Stimulated activated CD8-positive, alpha-beta memory T cell treated with anti-CD3 and anti-CD28 coated beads, Interleukin-15, amount 100 ng/mL, for 48 hours (primary cell): Measurements from ENCODE around the gene PROCA1.
"Not testable (repeated sequence)": the region's sequence is repeated elsewhere in the genome, so short reads cannot be mapped to it uniquely, and the experiment has no call there.

Experiments
- DNase-seq, 2 donors: peaks; one replicate each; pipeline ENCODE4 v3.0.0-alpha.2; 2020; ENCODE audit warnings: low read depth in 2 of 2

PROCA1 gene

DNA sequence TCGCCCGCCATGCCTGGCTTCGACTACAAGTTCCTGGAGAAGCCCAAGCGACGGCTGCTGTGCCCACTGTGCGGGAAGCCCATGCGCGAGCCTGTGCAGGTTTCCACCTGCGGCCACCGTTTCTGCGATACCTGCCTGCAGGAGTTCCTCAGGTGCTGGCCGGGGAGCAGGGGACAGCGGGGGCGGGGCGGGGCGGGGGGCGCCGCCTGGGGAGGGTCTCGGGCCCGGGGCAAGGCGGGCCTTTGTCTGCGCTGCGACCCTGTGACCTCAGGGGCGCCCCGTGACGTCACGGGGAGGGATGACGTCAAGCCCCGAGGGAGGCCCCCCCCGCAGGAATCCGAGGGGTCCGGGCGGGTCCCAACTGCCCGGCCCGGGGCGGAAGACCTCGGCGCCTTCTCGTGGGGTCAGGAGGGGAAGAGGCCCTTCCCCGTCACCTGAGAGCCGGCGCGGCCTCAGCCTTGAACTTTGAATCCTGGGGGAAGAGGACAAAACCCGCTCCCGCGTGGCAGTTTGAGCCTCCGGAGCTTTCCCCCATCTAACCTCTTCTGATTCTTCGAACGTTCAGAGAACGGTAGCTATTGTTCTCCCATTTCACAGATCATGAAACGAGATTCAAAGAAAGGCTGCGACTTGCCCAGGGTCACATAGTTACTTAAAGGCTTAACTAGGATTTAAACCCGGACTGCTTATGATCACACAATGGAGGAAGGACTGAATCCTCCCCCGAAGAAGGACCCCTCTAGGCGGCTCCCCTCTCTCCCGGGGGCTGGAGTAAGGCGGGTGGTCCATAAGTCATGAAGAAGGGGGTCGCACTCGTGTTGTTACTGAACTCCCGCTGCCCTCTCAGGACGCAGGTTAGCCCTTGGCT lies 32.6 kb upstream of the PROCA1 start:
- peak; percentile 52 to 60 for DNase-seq

DNA sequence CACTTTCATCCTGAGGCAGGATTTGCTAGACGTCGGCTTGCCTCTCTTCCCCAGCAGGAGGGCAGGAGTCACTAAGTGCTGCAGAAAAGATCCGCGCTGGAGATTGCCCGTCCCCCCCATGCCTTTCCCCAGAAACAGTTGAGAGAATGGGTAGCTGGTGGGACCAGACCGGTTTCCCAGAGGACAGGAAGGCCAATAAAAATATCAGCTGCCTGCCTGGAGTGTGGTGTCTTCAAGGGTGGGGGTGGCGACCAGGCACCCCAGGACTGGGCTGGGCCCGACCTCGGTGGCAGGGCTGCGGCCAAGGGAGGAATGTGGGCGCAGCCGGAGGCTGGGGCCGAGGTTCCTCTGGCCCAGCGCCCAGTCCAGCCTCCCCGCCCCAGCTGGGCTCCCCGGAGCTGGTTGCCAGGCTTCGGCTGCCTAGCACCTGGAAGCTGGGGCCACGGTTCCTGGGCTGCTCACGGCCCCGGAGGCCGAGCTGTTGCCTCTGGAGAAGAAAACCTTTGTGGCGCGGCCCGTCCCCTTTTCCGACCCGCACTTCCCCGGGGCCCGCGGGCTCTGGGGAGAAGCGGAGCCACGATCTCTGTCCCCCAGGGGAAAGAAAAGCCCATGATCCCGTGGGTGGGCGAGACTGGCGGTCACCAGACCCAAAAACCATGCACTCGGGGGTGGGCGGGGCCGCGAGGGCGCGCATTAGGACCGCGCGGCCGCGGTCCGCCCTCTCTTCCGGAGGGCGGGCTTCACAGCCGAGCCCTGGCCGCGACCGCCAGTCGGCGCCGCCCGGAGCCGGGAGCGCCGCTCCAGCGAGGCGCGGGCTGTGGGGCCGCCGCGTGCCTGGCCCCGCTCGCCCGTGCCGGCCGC lies 31.8 kb upstream of the PROCA1 start, which contains the start of gene TRAF4:
Gene TRAF4 (plus strand): TSS at position 769 of the 861 bp plus-strand sequence. CDS start 102 bp downstream, outside the sequence.
- peak; percentile 76 to 77 for DNase-seq

DNA sequence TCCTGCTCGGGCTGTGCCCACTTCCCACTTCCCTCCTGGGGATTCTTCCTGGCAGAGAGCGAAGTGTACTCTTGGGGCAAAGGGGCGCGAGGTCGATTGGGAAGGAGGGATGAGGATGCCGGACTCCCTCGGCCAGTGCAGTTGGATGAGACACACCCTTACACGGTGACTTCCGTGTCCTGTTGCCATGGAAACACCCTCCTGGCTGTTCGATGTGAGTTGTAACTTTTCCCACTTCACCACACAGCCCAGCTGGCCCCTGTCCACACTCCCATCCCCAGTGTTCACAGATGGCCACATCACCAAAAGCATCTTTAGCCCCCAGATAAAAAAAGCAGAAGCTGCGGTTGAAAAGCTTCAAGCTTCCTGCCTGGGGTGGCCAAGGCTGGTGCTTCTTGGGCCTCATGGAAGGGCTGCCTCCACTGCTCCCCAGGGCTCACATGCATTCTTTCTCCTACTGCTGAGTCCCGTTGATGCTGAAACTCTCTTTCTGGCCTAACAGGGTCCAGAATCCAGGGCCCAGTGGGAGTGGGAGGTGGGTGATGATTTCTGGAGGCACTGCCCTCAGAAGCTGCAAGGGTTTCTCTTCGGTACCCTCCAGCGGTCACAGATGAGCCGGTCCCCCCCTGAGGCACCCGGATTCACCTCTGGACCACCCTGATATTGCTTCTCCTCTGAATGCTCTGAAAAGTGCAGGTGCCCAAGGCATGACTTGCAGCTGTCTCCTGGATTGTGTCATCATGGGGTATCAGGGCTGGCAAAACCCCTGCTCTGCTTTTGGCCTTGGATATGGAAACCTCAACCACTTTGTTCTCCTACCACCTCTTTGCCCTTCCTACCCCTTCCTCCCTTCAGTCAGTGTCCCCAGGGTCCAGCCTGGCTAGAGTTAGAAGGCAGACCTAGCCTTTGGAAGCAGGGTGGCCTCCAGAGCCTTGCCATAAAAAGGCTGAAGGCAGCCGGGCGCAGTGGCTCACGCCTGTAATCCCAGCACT lies 30.0 kb upstream of the PROCA1 start:
- no peak for DNase-seq

DNA sequence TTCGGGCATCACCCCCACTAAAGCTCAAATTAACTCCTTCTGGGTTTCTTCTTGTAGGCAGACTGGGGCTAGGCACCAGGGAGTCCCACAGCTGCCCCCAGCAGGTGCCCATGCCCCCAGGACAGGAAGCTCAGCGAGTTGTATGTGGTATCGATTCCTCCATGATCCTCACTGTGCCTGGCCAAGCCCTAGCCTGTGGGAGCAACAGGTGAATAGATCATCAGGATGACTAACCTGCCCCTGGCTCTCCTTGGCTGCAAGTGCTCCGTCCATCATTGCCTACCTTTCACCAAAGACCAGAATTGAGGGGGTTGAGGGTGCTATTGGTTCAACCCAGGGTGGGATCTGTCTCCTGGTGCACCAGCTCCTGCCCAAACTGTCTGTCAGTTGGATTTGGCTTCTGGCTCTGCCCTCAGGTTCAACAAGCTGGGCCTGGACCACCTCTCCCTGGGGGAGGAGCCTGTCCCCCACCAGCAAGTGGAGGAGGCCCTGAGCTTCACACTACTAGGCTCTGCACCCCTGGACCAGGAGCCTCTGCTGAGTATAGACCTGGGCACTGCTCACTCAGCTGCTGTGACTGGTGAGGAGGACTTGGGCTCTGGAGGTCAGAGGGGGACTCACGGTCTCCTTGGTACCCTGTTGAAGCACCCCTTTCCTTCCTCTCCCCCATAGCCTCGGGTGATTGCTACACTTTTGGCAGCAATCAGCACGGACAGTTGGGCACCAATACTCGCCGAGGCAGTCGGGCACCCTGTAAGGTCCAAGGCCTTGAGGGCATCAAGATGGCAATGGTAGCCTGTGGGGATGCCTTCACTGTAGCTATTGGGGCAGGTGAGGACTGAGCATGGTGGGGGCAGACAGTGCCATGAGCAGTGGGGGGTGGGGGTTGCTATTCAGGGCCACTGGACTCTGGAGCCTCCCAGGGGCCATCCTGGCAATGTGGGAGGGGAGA lies 29.0 kb upstream of the PROCA1 start:
- DNase-seq = no peak

DNA sequence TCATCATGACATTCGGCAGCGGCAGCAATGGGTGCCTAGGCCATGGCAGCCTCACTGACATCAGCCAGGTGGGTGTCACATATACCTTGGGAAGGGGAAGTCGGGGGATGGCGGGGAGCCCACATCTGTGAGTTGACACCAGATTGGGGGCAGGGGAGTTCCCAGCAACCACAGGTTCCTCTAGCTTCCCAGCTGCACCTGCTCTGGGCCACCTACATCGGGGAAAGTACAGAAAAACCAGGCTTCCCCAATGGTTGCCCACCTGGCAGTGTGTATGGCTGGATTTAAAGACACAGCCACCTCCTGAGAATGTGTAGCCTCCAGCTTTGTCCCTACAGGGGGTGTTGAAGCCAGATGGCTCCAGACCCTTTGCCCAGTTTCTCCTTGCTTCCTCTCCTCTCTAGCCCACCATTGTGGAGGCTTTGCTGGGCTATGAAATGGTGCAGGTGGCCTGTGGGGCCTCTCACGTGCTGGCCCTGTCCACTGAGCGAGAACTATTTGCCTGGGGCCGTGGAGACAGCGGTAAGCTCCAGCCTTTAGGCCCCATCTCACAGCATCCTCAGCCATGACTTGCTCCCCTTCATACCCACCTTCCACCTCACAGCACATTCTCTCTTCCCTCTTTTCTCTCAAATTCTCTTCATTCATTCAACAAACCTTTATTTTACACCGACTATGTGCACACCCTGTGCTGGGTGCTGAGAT lies 27.1 kb upstream of the PROCA1 start:
- peak in 1 of 2 donors; percentile 59 for DNase-seq

DNA sequence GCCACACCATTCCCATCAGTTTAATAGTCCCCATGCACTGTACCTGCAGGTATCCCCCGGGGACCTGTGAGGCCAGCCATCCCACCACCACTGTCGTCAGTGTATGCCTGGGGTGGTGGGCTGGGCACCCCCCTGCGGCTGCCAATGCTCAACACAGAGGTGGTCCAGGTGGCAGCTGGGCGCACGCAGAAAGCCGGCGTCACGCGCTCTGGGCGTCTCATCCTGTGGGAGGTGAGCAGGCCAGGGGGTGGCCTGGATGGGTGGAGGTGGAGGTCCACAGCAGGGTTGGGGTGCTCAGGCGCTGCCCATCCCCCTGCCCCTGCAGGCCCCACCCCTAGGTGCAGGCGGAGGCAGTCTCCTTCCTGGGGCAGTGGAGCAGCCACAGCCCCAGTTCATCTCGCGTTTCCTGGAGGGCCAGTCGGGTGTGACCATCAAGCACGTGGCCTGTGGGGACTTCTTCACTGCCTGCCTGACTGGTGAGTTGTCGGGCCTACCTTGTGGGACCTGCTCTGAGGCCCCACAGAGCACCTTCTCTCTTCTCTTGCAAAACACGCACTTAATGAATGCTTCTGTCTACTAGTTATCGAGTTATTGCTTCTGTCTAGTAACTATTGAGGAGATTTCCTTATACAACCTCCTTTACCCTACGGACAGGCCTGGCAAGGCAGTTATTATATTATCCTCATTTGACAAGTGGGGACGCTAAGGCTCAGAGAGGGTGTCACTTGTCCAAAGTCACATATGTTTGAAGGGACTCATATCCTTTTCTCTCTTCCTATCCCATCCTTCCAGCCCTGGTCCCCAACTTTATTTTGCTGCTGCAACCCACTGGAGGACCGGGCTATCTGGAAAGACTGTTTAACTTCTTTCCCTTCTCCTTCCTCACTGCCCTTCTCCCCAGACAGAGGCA lies 26.3 kb upstream of the PROCA1 start:
- no peak for DNase-seq

DNA sequence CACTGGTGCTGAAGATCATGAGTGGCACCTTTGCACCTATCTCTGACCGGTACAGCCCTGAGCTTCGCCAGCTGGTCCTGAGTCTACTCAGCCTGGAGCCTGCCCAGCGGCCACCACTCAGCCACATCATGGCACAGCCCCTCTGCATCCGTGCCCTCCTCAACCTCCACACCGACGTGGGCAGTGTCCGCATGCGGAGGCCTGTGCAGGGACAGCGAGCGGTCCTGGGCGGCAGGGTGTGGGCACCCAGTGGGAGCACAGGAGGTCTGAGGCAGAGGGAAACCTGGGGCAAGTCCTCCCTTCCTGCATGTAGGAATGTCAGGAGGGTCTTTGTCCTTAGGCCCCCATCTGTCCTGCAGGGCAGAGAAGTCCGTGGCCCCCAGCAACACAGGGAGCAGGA lies 25.6 kb upstream of the PROCA1 start:
- DNase-seq = no peak

DNA sequence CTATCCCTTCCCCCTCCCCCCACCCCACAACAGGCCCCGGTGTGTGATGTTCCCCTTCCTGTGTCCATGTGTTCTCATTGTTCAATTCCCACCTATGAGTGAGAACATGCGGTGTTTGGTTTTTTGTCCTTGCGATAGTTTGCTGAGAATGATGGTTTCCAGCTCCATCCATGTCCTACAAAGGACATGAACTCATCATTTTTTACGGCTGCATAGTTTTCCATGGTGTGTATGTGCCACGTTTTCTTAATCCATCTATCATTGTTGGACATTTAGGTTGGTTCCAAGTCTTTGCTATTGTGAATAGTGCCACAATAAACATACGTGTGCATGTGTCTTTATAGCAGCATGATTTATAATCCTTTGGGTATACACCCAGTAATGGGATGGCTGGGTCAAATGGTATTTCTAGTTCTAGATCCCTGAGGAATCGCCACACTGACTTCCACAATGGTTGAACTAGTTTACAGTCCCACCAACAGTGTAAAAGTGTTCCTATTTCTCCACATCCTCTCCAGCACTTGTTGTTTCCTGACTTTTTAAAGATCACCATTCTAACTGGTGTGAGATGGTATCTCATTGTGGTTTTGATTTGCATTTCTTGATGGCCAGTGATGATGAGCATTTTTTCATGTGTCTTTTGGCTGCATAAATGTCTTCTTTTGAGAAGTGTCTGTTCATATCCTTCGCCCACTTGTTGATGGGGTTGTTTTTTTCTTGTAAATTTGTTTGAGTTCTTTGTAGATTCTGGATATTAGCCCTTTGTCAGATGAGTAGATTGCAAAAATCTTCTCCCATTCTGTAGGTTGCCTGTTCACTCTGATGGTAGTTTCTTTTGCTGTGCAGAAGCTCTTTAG lies 24.5 kb upstream of the PROCA1 start:
- not testable (repeated sequence) for DNase-seq

DNA sequence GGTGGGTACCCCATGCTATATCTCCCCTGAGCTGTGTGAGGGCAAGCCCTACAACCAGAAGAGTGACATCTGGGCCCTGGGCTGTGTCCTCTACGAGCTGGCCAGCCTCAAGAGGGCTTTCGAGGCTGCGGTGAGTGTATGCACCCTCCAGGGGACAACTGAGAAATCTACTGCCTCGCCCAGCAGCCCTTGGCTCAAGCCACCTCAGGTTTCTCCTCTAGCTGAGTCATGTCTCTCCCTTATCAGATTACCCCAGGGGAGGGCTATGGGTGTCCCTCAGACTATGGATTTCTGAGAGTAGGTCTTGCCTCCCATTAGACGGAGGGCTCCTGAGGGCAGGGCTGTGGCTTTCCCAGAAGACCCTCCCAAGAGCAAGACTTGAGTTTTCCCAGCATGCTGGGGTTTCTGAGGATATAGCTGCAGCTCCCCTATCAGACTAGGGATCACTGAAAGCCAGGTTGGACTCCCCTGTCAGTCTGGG lies 23.6 kb upstream of the PROCA1 start:
- no peak for DNase-seq

DNA sequence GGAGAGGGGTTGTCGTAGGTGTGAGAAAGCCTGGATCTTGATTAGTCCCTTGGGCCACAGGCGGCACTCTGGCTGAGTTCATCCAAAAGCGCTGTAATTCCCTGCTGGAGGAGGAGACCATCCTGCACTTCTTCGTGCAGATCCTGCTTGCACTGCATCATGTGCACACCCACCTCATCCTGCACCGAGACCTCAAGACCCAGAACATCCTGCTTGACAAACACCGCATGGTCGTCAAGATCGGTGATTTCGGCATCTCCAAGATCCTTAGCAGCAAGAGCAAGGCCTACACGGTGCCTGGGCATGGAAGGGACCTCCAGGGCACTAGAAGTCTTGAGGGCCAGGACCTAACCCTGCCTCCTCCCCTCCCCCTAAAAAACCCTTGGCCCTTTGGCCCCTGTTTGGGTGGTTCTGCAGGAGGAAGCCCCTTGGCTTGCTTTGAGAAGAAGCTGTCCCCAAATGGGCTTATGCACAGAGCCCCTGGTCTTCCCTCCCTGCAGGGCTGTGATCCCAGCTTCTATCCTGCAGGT lies 23.1 kb upstream of the PROCA1 start:
- DNase-seq = no peak

DNA sequence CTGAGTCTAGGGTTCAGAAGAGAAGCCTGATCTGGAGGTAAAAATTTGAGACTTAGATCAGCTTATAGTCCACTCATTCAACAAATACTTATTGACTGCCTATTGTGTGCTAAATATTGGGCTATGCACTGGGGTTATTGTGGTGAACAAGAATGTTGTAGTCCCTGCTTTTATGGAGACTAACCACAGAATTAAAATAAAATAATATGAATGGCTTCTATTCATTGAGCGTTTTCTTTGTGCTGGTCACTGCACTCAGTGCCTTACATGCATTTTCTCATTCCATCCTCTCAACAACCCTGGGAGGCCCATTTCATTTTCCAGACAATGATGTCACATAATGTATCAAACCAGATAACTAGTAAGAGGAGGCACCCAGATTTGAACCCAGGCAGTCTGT lies 21.7 kb upstream of the PROCA1 start:
- DNase-seq = no peak

DNA sequence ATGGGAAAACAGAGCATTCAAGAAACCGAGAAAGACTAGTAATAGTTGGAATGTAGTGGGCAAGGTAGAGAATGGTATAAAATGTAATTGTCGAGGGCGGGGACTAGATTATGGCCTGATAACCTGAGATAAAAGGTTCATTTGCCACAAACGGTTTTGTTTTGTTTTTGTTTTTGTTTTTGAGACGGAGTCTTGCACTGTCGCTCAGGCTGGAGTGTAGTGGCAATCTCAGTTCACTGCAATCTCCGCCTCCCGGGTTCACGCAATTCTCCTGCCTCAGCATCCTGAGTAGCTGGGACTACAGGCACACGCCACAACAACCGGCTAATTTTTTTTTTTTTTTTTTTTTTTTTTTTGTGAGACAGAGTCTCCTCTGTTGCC lies 18.3 kb upstream of the PROCA1 start:
- no peak for DNase-seq

DNA sequence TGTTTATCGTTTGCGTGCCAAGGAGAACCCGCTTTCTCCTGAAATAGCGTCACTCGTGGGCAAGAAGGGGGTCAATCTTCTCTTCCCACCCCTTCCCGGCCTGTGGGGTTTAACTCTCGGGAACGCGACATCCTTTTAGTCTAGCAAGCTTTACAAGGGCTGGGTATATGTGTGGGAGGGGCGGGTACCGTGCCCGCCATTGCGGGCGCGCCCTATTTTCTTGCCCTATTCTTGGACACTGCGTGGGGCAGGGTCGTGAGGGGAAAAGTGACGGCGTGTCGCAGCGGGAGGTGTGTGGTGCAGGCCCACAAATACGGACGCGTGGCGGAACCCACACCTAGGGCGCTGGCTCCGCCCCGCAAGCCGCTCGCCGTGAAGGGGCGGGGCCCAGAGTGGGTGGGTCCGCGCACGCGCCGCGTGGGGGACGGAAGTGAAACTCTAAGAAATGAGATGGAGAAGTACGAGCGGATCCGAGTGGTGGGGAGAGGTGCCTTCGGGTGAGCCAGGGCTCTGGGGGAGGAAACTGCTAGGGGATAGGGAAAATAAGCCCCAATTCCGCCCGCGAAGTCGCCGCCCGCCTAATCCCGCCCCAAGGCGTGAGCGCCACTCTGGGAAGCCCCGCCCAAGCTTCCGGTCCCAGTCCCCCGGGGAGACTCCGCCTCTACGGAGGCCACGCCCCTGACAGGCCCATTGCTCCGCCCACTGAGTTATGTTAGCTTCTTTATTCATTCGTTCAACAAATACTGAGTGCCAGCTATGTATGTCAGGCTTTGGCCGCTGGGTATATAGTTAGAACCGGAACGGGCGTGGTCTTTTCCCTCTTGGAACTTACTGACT lies 16.9 kb upstream of the PROCA1 start, which contains the start of gene NEK8:
Gene NEK8 (plus strand): TSS at position 425 of the 837 bp plus-strand sequence. CDS start 26 bp downstream, at position 451.
- peak; percentile 93 to 94 for DNase-seq

DNA sequence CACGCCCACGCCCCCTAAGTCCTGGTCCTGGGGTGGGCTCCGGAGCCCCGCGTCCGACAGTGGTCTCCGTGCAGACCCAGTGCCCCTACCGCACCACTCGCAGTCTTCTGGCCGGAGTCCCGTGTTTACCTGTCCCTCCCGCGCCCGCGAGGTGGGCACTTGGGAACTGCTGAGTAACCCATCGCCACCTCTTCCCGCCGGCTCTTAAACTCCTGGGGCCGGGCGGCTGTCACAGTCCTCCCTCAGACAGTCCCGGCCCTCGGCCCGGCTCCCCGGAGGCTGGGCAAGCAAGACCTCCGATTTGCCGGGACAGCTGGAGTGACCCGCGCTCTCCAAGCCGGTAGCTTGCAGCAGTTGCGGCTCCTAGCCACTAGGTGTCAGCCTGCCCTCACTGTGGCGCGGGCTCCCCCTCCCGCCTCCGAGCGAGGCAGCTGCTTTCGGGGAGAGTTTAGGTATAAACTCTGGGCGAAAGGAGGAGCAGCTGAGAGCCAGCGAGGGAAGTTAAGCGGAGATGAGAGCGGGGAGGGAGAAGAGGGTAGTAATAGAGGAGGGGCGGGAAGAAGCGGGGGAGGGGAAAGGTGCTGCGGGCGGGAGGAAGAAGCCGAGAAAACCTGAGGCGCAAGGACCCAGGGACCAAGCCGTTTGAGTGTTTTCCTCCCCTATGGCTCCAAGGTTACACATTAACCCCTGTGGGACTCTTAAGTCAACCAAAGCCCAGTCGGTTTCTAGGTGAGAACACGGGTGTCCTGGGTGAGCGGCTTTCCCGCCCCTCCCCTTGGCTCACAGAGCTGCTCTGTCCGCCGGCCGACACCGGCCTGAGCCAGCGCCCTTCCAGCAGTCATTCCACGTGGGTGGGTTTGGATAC lies 15.2 kb upstream of the PROCA1 start:
- peak; percentile 88 for DNase-seq

DNA sequence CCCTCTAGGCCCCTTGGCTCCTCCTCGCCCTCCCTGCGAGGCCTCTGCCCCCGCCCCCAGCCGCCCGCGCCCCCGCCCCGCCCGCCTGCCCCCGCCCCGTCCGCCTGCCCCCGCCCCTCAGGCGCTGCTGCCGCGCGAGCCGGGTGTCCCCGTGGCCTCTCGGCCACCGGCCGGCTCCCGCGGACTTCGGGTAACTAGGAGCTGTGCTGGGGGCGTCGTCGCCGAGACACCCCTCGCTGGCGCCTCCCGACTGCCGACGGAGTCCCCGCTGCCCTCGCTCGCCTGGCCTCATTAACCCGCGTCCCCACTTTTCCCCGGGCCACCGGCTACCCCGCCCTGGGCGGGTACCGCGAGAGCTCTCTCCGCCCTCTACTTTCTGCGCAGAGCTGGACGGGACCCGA lies 14.5 kb upstream of the PROCA1 start, which contains the start of gene TLCD1:
Gene TLCD1 (minus strand): TSS at position 8 of the 401 bp plus-strand sequence. CDS start 136 bp downstream, outside the sequence.
- peak; percentile 67 to 73 for DNase-seq
